ENCODE data around the gene RNF223.
"Not testable (repeated sequence)": the region's sequence is repeated elsewhere in the genome, so short reads cannot be mapped to it uniquely, and the experiment has no call there.

RNF223 gene

DNA sequence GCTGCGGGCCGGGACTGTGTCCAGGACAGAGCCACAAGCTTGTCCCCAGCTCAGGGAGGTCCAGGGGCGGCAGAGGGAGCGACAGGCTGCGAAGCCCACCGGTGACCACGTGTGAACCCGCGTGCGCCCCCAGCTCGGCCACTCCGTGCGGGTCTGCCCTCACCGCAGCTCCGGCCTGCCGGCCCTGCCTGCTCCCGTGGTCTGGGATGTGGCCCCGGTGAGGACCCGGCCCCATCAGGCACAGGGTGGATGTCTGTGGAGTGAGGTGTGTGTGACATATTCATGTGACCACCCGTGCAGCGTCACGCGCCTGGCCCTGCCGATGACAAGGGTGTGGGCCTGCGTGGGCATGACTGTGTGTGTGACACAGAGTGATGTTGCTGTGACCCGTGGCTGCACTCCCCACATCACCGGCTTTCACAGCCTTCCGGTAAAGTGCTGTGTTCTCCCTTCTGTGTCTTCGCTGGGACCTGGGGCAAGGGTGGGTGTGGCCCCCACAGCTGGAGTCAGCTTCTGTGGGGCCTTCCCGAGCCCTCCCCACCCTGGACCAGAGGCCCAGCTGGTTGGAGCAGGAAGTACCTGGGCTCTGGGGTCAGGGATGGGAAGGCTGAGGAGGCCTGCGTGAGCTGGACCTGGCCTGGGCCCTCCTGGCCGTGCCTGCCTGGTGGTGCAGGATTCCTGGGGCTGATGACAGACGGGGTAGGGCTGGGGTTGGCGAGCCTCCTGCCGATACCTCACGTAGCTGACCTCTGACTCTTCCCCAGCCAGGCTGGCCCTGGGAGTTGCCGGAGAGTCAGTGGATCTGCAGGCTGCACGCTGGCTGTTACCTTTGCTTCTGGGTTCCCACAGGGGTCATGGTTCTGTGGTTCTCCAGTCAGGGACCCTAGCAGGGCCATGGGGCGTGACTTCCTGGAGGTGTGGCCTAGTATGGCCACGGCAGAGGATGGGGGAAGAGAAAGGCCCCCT is 4.1 kb downstream of the RNF223 start:
- DNase-seq, result no peak

- DNase-seq, result no peak
Measured at GRCh38 chr1:1069056-1069710, 4.9 kb downstream of the RNF223 start.

DNA sequence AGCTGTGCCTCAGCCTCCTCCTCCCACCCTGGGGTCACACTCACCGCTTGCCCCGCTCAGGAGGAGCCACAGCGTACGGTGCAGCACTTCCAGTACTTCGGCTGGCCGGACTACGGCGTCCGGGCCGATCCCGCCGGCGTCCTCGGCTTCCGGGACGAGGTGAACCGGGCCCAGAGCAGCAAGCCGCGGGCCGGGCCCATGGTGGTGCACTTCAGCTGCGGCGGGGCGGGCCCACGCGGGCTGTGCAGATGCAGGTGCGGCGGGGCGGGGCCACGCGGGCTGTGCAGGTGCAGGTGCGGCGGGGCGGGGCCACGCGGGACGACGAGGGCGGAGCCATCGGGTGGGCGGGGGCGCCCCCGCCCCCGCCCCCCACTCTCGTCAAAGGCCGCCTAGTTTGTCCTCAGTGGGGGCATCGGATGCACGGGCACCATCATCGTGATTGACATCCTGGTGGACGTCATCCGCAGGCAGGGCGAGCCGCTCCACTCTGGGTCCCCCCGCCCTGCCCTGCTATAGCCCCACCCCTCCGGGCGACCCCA is 5.5 kb downstream of the RNF223 start:
- no peak for DNase-seq

GRCh38 chr1:1067860-1068516 is 6.1 kb downstream of the RNF223 start:
- DNase-seq, result no peak

GRCh38 chr1:1067284-1067859 is 6.7 kb downstream of the RNF223 start:
- no peak for DNase-seq

GRCh38 chr1:1066403-1067283 is 7.5 kb downstream of the RNF223 start:
- no peak for DNase-seq

GRCh38 chr1:1065940-1066304 is 8.2 kb downstream of the RNF223 start:
- not testable (repeated sequence) for DNase-seq

DNA sequence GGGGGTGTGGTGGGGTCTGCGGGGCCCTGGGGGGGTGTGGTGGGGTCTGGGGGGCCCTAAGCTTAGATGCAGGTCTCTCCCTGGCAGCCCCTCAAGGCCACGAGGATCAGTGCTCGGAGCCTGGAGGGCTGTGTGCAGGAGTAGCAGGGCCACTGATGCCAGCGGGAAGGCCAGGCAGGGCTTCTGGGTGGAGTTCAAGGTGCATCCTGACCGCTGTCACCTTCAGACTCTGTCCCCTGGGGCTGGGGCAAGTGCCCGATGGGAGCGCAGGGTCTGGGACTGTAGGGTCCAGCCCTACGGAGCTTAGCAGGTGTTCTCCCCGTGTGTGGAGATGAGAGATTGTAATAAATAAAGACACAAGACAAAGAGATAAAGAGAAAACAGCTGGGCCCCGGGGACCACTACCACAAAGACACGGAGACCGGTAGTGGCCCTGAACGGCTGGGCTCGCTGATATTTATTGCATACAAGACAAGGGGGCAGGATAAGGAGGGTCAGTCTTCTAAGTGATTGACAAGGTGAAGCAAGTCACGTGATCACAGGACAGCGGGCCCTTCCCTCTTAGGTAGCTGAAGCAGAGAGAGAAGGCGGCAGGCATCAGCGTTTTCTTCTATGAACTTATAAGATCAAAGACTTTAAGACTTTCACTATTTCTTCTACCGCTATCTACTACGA is 8.7 kb downstream of the RNF223 start:
- no peak for DNase-seq

DNA sequence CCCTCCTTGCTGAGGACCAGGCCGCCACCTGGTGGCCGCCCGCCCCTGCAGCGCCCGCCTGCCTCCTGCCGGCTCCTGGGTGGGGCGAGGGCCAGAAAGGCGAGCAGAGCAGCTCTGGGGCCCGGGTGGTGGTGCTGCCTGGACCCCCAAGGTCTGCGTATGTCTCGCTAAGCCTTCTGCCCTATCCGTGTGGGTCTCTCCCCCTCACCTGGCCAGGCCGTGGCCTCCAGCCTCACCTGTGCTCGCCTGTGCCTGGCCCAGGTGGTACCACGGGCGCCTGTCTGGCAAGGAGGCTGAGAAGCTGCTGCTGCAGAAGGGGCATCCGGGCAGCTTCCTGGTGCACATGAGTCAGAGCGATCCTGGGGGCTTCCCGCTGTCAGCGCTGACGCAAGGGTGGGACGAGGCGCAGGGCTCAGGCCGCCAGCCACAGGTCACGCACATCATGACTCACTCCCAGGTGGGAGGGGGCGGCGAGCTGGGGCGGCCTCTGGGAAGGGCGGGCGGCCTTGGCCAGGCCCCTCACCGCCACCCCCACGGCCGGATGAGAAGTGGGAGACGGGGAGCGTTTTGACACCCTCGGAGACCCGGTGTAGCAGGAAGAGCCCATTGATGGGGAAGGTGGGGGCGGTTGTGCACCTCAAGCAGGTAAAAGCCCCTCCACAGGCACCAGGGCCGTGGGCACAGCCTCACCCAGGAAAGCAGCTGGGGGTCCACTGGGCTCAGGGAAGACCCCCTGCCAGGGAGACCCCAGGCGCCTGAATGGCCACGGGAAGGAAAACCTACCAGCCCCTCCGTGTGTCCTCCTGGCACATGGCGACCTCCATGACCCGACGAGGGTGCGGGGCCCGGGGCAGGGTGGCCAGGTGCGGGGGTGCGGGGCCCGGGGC is 9.9 kb downstream of the RNF223 start:
- DNase-seq, result no peak

GRCh38 chr1:1063261-1063944 is 10.7 kb downstream of the RNF223 start:
- DNase-seq, result no peak

DNA sequence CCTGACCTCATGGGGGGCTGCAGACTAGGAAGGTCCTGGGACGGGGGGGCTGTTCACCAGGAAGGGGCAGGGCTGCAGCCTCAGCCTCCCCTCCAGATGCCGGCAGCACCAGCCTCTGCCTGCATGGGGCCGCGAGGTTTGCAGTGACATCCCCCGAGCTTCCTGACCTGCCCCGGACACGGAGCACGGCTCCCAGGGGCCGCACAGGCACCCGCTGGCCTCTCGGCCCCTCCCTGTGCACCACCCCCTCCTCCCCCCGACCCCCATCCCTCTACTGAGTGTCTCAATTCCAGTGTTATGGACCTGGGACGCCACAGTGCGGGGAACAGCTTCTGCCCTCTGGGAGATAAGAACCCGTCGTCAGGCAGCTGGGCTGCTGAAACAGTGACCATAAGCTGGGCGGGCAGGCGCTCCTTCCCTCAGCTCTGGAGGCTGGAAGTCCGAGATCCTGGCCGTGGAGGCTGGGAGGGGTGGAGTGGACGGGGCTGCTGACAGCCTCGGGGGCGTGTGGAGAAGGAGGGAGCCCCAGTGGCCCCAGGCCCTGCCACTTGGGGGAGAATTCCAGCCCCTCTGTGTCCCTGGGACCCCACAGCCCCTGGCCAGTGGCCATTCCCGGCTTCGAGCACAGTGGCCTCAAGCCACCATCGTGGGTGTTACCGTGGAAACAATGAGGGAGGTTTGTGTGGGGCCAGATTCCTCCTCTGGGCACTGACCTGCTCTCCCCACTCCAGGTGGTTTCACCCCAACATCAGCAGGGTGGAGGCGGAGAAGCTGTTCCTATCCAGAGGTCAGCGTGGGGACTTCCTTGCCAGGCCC is 11.6 kb downstream of the RNF223 start:
- DNase-seq, result no peak

- no peak for DNase-seq
Measured at GRCh38 chr1:1061682-1062345, 12.3 kb downstream of the RNF223 start.

DNA sequence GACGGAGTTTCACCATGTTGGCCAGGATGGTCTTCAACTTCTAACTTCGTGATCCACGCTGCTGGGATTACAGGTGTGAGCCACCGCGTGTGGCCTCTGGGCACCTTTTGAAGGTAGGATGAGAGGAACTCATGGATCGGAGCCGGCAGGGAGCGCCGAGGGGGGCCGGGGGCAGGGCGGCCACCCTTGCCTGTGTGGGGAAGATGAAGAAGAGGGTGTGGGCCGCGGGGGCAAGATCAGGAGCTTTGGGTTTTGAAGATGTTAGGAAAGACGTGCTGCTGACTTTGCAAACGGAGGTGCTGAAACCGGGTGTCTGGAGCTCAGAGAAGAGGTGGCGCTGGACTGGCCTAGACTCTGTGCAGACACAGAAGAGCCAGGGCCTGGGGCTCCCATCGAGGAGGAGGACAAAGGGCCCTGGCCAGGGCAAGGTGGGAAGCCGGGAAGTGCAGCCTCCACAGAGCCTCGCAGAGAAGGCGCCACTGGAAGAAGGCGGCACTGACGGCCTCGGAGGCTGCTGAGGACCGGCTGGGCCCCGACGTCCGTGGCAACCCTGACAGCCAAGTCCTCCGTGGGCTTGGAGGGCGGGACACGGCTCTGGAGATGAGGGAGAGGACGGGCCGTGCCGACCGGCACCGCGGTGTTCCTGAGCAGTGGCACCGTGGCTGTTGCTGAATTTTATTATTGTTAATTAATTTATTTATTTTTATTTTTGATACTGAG is 13.7 kb downstream of the RNF223 start:
- DNase-seq, result no peak

DNA sequence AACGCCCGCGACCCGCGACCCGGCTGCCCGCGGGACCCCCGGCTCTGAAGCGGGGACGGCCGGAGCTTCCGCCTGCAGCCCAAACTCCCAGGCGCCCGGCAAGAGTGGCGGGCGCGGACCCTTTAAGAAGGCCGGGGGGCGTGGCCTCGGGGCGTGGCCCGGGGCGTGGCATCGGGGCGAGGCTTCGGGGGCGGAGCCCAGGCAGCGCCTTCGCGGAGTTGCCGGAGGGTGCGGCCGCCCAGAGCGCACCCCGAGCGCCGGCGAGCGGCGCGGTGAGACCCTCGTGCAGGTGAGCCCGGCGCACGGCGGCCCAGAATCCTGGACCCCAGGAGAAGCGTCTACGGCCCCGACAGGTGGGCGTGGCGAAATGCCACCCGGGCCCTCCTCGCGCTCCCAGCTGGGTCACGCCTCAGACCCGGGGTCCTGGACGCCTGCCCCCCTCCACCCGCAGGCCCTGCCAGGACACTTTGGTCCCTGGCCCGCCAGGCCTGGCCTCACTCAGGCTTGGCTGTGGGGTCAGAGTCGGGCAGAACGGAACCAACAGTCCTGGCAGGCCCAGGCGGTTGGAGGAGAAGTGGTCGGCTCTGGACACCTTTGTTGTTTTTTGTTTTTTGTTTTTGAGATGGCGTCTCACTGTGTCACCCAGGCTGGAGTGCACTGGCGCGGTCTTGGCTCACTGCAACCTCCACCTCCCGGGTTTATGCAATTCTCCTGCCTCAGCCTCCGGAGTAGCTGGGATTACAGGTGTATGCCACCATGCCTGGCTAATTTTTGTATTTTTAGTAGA is 14.4 kb downstream of the RNF223 start:
- peak; percentile 8 for DNase-seq

DNA sequence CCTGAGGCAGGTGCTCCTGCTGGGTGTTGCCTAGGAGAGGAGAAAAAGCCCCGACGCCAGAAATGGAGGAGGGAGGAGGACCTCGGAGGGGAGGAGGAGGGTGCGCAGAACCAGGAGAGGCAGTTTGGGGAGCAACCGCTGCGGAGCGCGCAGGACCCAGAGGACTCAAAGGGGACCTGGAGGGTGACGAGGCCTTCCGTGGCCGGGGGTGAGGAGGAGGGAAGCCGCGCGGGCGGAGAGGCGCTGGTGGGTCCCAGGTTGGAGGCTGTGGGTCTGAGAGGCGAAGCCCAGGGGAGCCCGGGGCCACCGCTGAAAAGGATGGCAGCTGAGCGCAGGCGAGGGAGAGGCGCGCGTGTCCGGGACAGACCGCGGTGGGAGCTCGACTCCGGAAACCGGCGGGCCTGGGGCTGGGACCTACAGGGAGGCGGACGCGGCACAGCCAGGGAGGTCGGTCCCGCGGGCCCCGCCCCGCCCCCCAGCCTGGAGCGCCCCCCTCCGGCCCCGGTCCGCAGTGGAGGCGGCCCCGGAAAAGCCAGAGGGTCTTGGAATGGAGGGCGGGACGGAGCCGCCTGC is 15.1 kb downstream of the RNF223 start:
- no peak for DNase-seq
